GM12874 (cell line): ENCODE results near the gene GAB3.

Experiments used
- TF ChIP-seq, protein P1 (sequence below): IDR thresholded peaks from 2 replicates; pipeline ENCODE4 v1.5.1; 2011; ENCODE audit warnings: low read depth, mild to moderate bottlenecking, control low read depth, low read length, moderate library complexity; ENCODE audit not compliant: insufficient read depth

GAB3 gene

DNA sequence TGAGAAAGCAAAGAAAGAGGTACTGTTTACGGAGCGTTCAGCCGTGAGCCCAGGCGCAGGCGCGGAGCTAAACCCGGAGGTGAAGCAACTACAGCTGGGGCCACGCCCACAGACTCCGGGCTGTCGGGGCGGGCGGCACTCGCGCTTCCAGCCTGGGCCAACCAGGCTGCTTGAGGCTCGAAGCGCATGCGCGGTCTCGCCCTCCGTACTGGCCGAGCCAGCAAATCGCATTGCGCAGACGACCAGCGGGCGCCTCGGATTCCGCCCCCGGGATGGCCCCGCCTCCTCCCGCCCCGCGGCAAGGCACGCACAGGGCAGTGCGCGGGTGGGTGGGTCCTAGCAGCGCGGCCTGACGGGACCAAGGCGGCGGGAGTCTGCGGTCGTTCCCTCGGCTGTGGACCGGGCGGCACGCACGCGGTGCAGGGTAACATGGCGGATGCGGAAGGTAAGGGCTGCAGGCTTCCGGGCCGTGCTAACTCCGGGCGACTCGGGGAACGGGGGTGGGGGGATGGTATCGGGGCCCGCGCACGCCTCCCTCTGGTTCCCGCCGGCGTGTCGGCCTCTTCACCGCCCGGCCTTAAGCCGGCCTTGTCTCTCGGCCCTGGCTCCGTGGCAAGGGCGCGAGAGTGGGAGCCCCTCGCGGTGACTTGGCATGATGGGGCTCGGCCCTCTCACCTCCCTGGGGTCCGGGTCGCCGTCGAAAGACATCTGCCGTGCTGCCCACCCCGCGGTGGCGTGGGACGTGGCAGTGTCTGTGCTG is 11.8 kb upstream of the GAB3 start, which contains the start of gene DKC1:
Gene DKC1, plus strand, starts transcription at position 328 of the 760 bp plus-strand sequence. Its CDS starts 102 bp downstream, at position 430.
- TF ChIP-seq, protein P1, sequence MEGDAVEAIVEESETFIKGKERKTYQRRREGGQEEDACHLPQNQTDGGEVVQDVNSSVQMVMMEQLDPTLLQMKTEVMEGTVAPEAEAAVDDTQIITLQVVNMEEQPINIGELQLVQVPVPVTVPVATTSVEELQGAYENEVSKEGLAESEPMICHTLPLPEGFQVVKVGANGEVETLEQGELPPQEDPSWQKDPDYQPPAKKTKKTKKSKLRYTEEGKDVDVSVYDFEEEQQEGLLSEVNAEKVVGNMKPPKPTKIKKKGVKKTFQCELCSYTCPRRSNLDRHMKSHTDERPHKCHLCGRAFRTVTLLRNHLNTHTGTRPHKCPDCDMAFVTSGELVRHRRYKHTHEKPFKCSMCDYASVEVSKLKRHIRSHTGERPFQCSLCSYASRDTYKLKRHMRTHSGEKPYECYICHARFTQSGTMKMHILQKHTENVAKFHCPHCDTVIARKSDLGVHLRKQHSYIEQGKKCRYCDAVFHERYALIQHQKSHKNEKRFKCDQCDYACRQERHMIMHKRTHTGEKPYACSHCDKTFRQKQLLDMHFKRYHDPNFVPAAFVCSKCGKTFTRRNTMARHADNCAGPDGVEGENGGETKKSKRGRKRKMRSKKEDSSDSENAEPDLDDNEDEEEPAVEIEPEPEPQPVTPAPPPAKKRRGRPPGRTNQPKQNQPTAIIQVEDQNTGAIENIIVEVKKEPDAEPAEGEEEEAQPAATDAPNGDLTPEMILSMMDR = 0 out of 2 replicates have a peak, but pooled peaks have one; percentile 18

DNA sequence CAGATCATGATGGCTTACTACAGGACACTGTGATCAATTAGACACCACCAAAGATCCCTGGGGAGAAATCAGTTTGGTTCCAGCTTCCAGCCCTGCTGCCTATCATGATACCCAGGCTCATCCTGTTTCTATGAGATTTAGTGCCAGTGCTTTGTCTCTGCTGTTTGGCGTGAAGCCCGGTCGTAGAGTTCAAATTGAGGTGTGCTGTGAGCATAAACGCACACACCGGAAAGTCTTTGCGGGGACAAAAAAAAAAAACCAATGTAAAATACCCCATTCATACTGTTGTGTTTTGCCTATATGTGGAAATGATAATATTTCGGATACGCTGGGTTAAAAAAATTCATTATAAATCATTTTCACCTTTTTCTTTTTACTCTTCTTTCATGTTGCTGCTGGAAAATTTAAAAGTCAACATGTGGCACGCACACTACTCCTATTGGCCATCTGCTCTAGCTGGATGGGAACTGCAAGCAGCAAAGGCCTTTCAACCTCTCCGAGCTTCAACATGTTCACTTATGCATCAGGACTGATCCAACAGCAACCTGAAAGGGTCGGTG is 11.2 kb upstream of the GAB3 start:
- TF ChIP-seq, protein P1 = no peak

DNA sequence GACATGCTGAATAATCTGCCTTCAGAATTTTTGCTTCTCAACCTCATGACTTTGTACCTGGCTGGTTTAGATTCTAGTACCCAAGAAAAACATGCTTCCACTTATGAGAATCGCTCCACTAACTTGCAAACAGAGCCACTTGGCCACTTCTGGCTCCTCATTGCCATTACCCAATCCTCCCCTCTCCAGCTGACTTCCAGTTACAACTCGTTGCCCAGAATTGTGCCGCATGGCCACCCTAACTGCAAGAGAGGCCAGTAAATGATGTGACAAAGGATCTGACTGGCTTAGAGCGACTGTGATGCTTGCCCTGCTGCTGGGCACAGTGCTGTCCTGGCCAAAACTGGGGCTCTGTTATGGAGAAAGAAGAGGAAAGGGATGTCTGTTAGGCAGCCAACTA is 7.8 kb upstream of the GAB3 start:
- TF ChIP-seq, protein P1 = no peak

DNA sequence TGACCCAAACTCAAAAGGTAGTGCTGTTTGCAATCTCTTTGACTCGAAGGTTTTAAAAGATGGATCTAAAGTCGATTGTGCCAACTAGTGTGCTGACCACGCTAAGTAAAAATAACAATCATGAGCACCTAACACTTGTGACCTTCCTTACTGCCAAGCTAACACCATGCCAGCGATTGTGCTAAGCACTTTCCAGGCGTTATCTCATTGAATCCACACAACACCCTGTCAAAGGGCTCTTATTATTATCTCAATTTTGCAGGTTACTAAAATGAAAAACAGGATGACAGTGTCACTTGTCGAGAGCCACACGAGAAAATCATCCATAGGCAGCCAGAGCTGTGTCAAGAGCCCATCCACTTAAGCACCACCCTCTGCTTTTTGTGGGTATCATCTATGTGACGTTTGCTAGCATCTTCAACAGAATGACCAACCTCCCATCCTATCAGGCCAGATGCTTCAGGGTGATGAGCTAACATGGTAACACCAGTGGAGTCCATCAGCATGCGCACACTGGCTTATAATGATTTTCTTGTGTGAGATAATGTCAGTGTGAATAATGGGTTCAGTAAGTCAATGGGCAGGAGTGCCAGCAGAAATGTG is 893 bp upstream of the GAB3 start:
- TF ChIP-seq, protein P1 = no peak

DNA sequence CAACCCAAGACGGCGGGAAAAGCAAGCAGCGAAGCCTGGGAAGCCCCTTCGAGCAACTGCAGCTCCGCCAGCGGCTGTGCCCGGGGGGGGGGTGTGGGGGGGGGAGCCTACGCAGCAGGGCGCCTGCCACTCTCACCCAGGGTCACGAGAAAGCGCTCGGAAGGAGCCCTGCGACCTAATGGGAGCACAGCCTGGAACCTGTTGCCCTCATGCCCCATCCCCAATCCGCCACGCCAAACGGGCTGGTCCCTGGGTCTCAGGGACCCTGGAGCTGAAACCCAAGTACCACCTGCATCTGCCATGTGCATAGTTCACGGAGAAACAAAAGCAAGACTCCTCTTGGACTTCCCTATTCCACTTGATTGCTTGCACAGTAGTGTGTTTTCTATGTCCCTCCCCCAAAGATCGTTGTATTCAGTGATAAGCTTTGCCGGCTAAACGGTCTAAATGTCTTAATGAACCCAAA is 359 bp upstream of the GAB3 start:
- TF ChIP-seq, protein P1 = no peak

DNA sequence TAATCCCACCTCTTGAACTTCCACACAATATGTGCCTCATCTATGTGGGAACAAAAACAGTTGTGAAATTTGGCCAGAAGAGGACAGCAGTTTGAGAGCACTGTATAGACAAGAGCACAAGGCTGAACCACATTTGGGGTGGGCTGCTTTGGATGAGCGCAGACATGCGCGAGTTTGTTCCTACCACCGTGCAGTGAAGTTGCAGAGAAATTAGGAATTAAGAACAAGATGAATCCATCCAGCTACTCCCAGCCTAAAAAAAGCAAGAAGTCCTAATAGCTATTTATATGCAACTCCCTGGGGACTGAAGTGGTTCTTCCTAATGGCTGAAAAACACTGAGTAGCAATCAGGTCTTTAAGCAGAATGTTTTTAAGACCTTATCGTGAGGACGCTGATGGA is 1.0 kb downstream of the GAB3 start:
- TF ChIP-seq, protein P1 = no peak

DNA sequence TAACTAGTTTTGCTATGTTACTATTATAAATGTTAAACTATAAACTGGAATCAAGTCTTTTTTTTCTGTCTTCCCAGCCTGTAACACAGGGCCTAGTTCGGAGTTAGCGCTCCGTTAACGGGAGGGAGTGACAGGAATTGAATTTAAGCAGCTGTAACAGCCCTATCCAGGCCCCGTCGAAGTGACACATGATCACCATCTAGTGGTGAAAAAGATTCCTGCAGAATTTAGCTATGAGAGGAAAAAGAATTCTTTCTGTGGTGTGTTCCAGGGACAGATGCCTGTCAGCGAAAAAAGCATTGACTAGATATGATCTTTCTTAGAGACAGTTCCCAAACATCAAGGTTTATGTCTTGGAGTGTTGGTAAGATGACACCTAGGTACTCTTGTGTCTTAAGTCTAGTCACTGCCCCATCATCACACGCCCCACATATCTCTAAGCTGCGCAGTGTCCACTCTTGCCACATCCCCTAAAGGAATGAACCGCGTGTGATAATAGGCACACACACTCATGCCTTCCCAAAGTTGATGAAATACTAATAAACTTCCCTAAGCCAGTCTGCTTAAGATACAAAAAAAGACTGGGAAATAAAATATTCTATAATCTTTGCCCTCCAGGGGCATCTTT is 2.1 kb downstream of the GAB3 start:
- TF ChIP-seq, protein P1 = peak; percentile 37; the same call in 1 of the 2 replicates
